ENCODE measurements around the gene PIP5KL1.

DNA sequence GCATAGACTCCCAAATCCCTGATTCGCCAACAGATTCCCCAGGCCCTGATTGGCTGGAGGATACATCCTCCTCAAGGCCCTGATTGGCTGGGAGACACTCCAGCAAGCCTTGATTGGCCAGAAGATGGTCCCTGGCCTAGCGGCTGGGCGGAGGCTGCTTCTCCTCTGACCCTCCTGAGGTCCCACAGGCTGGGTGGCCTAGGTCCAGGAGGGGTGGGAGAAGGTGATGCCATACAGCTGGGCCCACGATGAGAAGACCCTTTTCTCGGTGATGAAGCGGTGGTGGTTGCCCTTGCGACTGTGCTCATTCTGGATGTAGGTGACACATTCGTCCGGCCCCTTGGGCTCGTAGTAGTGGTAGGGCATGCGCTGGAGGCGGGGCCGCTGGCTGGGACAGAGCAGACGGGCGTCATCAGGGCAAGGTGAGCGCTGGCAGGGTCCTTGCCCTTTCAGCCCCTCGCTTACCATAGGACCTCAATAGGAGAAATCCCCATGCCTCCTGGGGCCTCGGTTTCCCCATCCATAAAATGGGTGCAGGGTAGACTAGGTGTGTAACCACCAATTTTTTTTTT is 44.1 kb downstream of the PIP5KL1 start:
- TF ChIP-seq, protein P1, sequence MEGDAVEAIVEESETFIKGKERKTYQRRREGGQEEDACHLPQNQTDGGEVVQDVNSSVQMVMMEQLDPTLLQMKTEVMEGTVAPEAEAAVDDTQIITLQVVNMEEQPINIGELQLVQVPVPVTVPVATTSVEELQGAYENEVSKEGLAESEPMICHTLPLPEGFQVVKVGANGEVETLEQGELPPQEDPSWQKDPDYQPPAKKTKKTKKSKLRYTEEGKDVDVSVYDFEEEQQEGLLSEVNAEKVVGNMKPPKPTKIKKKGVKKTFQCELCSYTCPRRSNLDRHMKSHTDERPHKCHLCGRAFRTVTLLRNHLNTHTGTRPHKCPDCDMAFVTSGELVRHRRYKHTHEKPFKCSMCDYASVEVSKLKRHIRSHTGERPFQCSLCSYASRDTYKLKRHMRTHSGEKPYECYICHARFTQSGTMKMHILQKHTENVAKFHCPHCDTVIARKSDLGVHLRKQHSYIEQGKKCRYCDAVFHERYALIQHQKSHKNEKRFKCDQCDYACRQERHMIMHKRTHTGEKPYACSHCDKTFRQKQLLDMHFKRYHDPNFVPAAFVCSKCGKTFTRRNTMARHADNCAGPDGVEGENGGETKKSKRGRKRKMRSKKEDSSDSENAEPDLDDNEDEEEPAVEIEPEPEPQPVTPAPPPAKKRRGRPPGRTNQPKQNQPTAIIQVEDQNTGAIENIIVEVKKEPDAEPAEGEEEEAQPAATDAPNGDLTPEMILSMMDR (conservative IDR thresholded peaks at IDR 0.05) = no peak
- TF ChIP-seq EZH2 (IDR thresholded peaks at IDR 0.05; ENCODE audit: low read depth) = no peak

Data from PC-9 (cell line).